ENCODE results near the gene CRAMP1.

Gene CRAMP1

DNA sequence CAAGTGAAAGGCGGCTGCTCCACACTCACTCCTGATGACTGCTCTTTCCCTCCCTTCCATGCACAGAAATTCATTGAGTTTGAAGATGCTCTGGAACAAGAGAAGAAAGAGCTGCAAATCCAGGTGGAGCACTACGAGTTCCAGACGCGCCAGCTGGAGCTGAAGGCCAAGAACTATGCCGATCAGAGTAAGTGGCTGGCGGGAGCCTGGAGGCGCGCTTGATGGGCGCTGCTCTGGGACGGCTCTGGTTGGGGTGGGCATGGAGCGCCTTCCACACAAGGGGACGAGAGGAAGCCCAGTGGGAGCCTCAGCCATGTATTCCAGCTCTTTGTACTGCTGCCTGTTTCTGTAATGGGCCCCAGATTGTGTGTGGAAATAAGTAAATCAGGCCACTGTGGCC is 112.3 kb downstream of the CRAMP1 start:
- no peak for DNase-seq
- intact Hi-C loops (cut with DNase I), result no loop called here

DNA sequence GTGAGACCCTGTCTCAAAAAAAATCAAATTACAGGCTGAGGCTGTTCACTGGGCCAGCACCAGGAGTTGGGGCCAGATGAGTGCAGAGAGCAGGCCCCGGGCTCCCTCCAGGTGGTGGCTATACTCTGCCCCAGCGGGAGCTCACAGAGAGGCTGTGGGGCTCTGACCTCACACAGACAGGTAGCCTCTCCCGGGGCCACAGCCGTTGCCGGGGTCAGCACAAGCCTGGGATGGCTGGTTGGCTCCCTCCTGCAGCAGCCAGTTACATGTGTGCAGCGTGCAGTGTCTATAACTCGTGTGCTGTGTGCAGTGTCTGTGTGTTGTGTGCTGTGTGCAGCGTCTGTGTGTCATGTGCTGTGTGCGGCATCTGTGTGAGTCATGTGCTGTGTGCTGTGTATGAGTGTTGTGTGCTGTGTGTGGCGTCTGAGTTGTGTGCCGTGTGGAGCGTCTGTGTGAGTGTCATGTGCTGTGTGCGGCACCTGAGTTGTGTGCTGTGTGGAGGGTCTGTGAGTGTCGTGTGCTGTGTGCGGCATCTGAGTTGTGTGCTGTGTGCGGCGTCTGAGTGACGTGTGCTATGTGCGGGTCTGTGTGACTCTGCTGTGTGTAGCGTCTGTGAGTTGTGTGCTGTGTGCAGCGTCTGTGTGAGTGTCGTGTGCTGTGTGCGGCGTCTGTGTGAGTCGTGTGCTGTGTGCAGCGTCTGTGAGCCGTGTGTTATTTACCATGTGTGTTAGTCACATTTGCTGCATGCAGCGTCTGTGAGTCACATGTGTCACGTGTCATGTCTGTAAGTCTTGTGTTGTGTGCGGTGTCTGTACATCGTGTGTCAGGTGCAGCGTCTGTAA is 114.7 kb downstream of the CRAMP1 start:
- intact Hi-C loops (cut with DNase I), result no loop called here
- no peak for DNase-seq
